ENCODE data around the gene FGD4.
A peak's percentile ranks its signal among the peaks of the same experiment; 100 is the strongest.

Gene FGD4

GRCh38 chr12:32457251-32458025 lies 58.1 kb downstream of the FGD4 start:
- no peak for TF ChIP-seq CTCF (conservative IDR thresholded peaks at IDR 0.05; ENCODE audit: control insufficient read depth, insufficient read depth, low read depth, low read length)
- peak; percentile 24 for DNase-seq (ENCODE audit: low read depth)

GRCh38 chr12:32460638-32461037 lies 61.3 kb downstream of the FGD4 start:
- no peak overlapping the region for H3K4me3 ChIP-seq (ENCODE audit: control insufficient read depth, low read depth, low read length)
- no peak for TF ChIP-seq CTCF (conservative IDR thresholded peaks at IDR 0.05; ENCODE audit: control insufficient read depth, insufficient read depth, low read depth, low read length)
- DNase-seq (ENCODE audit: low read depth), result no peak

More at GRCh38 chr12:32457251-32458025, 58.1 kb downstream of the FGD4 start:
- no peak overlapping the region for H3K4me3 ChIP-seq (ENCODE audit: control insufficient read depth, low read depth, low read length)

- no peak for TF ChIP-seq CTCF (conservative IDR thresholded peaks at IDR 0.05; ENCODE audit: control insufficient read depth, insufficient read depth, low read depth, low read length)
- DNase-seq (ENCODE audit: low read depth), result no peak
- H3K4me3 ChIP-seq (ENCODE audit: control insufficient read depth, low read depth, low read length), result no peak overlapping the region
These were observed 63.5 kb downstream of the FGD4 start for GRCh38 chr12:32462908-32463307.

- H3K4me3 ChIP-seq (ENCODE audit: control insufficient read depth, low read depth, low read length), result no peak overlapping the region
- no peak for DNase-seq (ENCODE audit: low read depth)
- no peak for TF ChIP-seq CTCF (conservative IDR thresholded peaks at IDR 0.05; ENCODE audit: control insufficient read depth, insufficient read depth, low read depth, low read length)
These were observed 66.8 kb downstream of the FGD4 start for GRCh38 chr12:32466187-32466586.

GRCh38 chr12:32466986-32467711 lies 67.8 kb downstream of the FGD4 start:
- no peak for DNase-seq (ENCODE audit: low read depth)
- TF ChIP-seq CTCF (conservative IDR thresholded peaks at IDR 0.05; ENCODE audit: control insufficient read depth, insufficient read depth, low read depth, low read length), result no peak
- no peak overlapping the region for H3K4me3 ChIP-seq (ENCODE audit: control insufficient read depth, low read depth, low read length)

- H3K4me3 ChIP-seq (ENCODE audit: control insufficient read depth, low read depth, low read length), result no peak overlapping the region
- DNase-seq (ENCODE audit: low read depth), result no peak
- TF ChIP-seq CTCF (conservative IDR thresholded peaks at IDR 0.05; ENCODE audit: control insufficient read depth, insufficient read depth, low read depth, low read length), result no peak
These were observed 68.9 kb downstream of the FGD4 start for GRCh38 chr12:32467959-32468863.
